ENCODE measurements around the gene CFAP410.
"Not testable (repeated sequence)": the region's sequence is repeated elsewhere in the genome, so short reads cannot be mapped to it uniquely, and the experiment has no call there.

GRCh38 chr21:44283211-44283785 is 55.9 kb downstream of the CFAP410 start:
- not testable (repeated sequence) for TF ChIP-seq HDAC2 (IDR thresholded peaks at IDR 0.05; ENCODE audit: borderline replicate concordance in 1 of 2, low read depth in 2 of 2, low read length in 2 of 2); CTCF (IDR thresholded peaks at IDR 0.05; ENCODE audit: control extremely low read depth in 1 of 3, insufficient read depth in 1 of 3, low read depth in 1 of 3, low read length in 3 of 3); POLR2A (IDR thresholded peaks at IDR 0.05; ENCODE audit: control extremely low read depth in 1 of 2, low read depth in 2 of 2, low read length in 2 of 2); TCF12 (IDR thresholded peaks at IDR 0.05; ENCODE audit: low read depth, low read length); BRCA1 (IDR thresholded peaks at IDR 0.05; ENCODE audit: low read depth, low read length); MAX (IDR thresholded peaks at IDR 0.05); ATF2 (IDR thresholded peaks at IDR 0.05; ENCODE audit: low read length); SIX5 (IDR thresholded peaks at IDR 0.05; ENCODE audit: low read depth, low read length); USF2 (IDR thresholded peaks at IDR 0.05; ENCODE audit: low read length); YY1 (IDR thresholded peaks at IDR 0.05; ENCODE audit: low read depth, low read length); SRF (IDR thresholded peaks at IDR 0.05; ENCODE audit: low read depth, low read length)

Measured in H1 (cell line).